HepG2 (cell line): Measurements from ENCODE around the gene DRC3. TPM values are rescaled to one million over a fixed set of nuclear protein-coding genes. Genes with fewer than 3 reads are reported as not detected.

ENCODE experiments used
- ATAC-seq: fragments of 200-7000 bp; cut with Tn5 transposase; 3 replicates; pipeline ENCODE4 v1.9.1; 2020; ENCODE audit warnings: mild to moderate bottlenecking, moderate library complexity
- BruUV-seq: library from RNA; stranded (reverse); fragments of 400-500 nt; replicated peaks from 2 replicates; lab custom pipeline; 2021; lab: Mats Ljungman, UMichigan
- CTCF ChIA-PET: fragments of 300-600 bp; formaldehyde crosslinking; extraction: SDS; loops from one replicate; lab custom pipeline; 2021; ENCODE audit warnings: low total read pairs, inconsistent platforms, low intra/inter-chr PET ratio; lab: Yijun Ruan, JAX
- POLR2A ChIA-PET: fragments of 350-600 bp; sonication (Branson Sonifier 250); formaldehyde crosslinking; loops from one replicate; lab custom pipeline; 2020; ENCODE audit warnings: antibody characterized with exemption, inconsistent platforms; lab: Yijun Ruan, JAX
- DNase-seq: peaks from one replicate; pipeline ENCODE4 v3.0.0-alpha.2; 2015; ENCODE audit warnings: low spot score
- FAIRE-seq: peaks from 3 replicates; lab custom pipeline; 2011; peaks lifted over from hg19 to GRCh38; lab: Jason Lieb, UNC
- H2AFZ ChIP-seq: one replicate; pipeline ENCODE4 v1.6.1; 2011; ENCODE audit warnings: low read length, inconsistent platforms
- H3K27ac ChIP-seq: fragments of 300-600 bp; 3 replicates; pipeline ENCODE4 v1.8.0; 2011; ENCODE audit warnings: mixed run types, mild to moderate bottlenecking, mixed read lengths, low read length, inconsistent platforms; ENCODE audit not compliant: insufficient read depth; ENCODE audit errors: extremely low read length
- H3K27me3 ChIP-seq, 2 experiments: fragments of 200-600 bp in 1 of 2; 2 replicates in 1 of 2; 3 replicates in 1 of 2; pipeline versions ENCODE4 v1.6.0 to v1.8.0; 2011; ENCODE audit warnings: low read length in 2 of 2, mild to moderate bottlenecking in 2 of 2, moderate library complexity in 2 of 2, inconsistent platforms in 1 of 2; ENCODE audit not compliant: insufficient read depth in 2 of 2, control insufficient read depth in 1 of 2
- H3K36me3 ChIP-seq, 2 experiments: fragments of 200-600 bp in 1 of 2; replicated peaks in 1 of 2; 2 replicates in 1 of 2; 3 replicates in 1 of 2; pipeline versions ENCODE4 v1.5.1 to v1.8.0; 2011; ENCODE audit warnings: low read length in 2 of 2, inconsistent platforms in 1 of 2; ENCODE audit not compliant: insufficient read depth in 2 of 2, control insufficient read depth in 1 of 2
- H3K4me1 ChIP-seq: 2 replicates; pipeline ENCODE4 v1.5.1; 2012; ENCODE audit warnings: low read length, inconsistent platforms; ENCODE audit not compliant: insufficient read depth
- H3K4me2 ChIP-seq: 2 replicates; pipeline ENCODE4 v1.6.0; 2011; ENCODE audit warnings: low read depth, low read length, inconsistent platforms
- H3K4me3 ChIP-seq, 3 experiments: fragments of 200-600 bp in 1 of 3; sonication (generic), shearing (Covaris generic) in 1 of 3; replicated peaks in 1 of 3; 2 replicates each; pipeline ENCODE4 v1.5.1; 2011 to 2016; ENCODE audit warnings: low read length in 3 of 3, inconsistent platforms in 2 of 3, low read depth in 2 of 3, mild to moderate bottlenecking in 2 of 3, control low read depth in 1 of 3, mixed read lengths in 1 of 3; ENCODE audit not compliant: insufficient read depth in 1 of 3
- H3K79me2 ChIP-seq: one replicate; pipeline ENCODE4 v1.6.1; 2011; ENCODE audit warnings: low read length, inconsistent platforms; ENCODE audit not compliant: insufficient read depth
- H3K9ac ChIP-seq: 2 replicates; pipeline ENCODE4 v1.6.0; 2011; ENCODE audit warnings: mild to moderate bottlenecking, low read depth, low read length, inconsistent platforms; ENCODE audit not compliant: insufficient read depth
- H3K9me3 ChIP-seq: 2 replicates; pipeline ENCODE4 v1.5.1; 2012; ENCODE audit warnings: mild to moderate bottlenecking, low read length
- H4K20me1 ChIP-seq: 2 replicates; pipeline ENCODE4 v1.6.0; 2011; ENCODE audit warnings: inconsistent platforms, mild to moderate bottlenecking, low read length, moderate library complexity; ENCODE audit not compliant: insufficient read depth
- ARNT2 ChIP-seq: sonication (generic); formaldehyde crosslinking; IDR thresholded peaks from 2 replicates; pipeline ENCODE4 v1.8.0; 2022; ENCODE audit warnings: mild to moderate bottlenecking, low read depth, missing genetic modification reagents, moderate library complexity
- ATF5 ChIP-seq: sonication (generic); formaldehyde crosslinking; IDR thresholded peaks from 2 replicates; pipeline ENCODE4 v1.4.0; 2020; ENCODE audit warnings: mild to moderate bottlenecking, low read depth, missing genetic modification reagents
- FOXA1 ChIP-seq, 2 experiments: fragments of 450-650 bp in 1 of 2; sonication (generic) in 1 of 2; formaldehyde crosslinking in 1 of 2; IDR thresholded peaks; 2 replicates each; pipeline versions ENCODE4 v1.4.0 to v1.6.1; 2016 to 2020; ENCODE audit warnings: missing genetic modification reagents in 1 of 2
- GTF3A ChIP-seq: sonication (generic); formaldehyde crosslinking; conservative IDR thresholded peaks from 2 replicates; pipeline ENCODE4 v1.4.0; 2020; ENCODE audit warnings: mild to moderate bottlenecking, missing genetic modification reagents
- KLF13 ChIP-seq: sonication (generic); formaldehyde crosslinking; IDR thresholded peaks from 2 replicates; pipeline ENCODE4 v1.4.0; 2020; ENCODE audit warnings: mild to moderate bottlenecking, missing genetic modification reagents
- LBX2 ChIP-seq: sonication (generic); formaldehyde crosslinking; IDR thresholded peaks from 2 replicates; pipeline ENCODE4 v1.5.0; 2020; ENCODE audit warnings: missing genetic modification reagents, mild to moderate bottlenecking, borderline replicate concordance
- PCBP1 ChIP-seq: fragments of 200-400 bp; formaldehyde crosslinking; IDR thresholded peaks from 2 replicates; pipeline ENCODE4 v1.6.1; 2017; ENCODE audit warnings: mild to moderate bottlenecking, low read depth, low read length, borderline replicate concordance
- POGZ ChIP-seq: sonication (generic); formaldehyde crosslinking; IDR thresholded peaks from 2 replicates; pipeline ENCODE4 v1.4.0; 2020; ENCODE audit warnings: mild to moderate bottlenecking, missing genetic modification reagents
- RFX5 ChIP-seq: IDR thresholded peaks from 2 replicates; pipeline ENCODE4 v1.6.1; 2011; ENCODE audit warnings: low read depth, low read length, improper control_type of control experiment
- SALL2 ChIP-seq: sonication (generic); formaldehyde crosslinking; IDR thresholded peaks from 2 replicates; pipeline ENCODE4 v1.8.1; 2023; ENCODE audit warnings: mild to moderate bottlenecking, missing genetic modification reagents, inconsistent platforms
- SMAD3 ChIP-seq: sonication (generic); formaldehyde crosslinking; IDR thresholded peaks from 2 replicates; pipeline ENCODE4 v1.4.0; 2020; ENCODE audit warnings: missing genetic modification reagents
- SNAI1 ChIP-seq: sonication (generic); formaldehyde crosslinking; IDR thresholded peaks from 2 replicates; pipeline ENCODE4 v1.5.0; 2020; ENCODE audit warnings: mild to moderate bottlenecking, missing genetic modification reagents, borderline replicate concordance
- TBL1XR1 ChIP-seq: fragments of 150-350 bp; IDR thresholded peaks from 2 replicates; pipeline ENCODE4 v1.6.1; 2014; ENCODE audit warnings: borderline replicate concordance, low read length; ENCODE audit not compliant: partially characterized antibody
- ZNF253 ChIP-seq: sonication (generic); formaldehyde crosslinking; IDR thresholded peaks from 2 replicates; pipeline ENCODE4 v1.8.0; 2022; ENCODE audit warnings: mild to moderate bottlenecking, missing genetic modification reagents, borderline replicate concordance
- ZNF280D ChIP-seq: sonication (generic); formaldehyde crosslinking; IDR thresholded peaks from 2 replicates; pipeline ENCODE4 v1.5.1; 2020; ENCODE audit warnings: mild to moderate bottlenecking, missing genetic modification reagents
- ZNF317 ChIP-seq: sonication (generic); formaldehyde crosslinking; IDR thresholded peaks from 2 replicates; pipeline ENCODE4 v1.5.0; 2020; ENCODE audit warnings: mild to moderate bottlenecking, missing genetic modification reagents
- ZNF367 ChIP-seq: sonication (generic); formaldehyde crosslinking; IDR thresholded peaks from 2 replicates; pipeline ENCODE4 v1.4.0; 2020; ENCODE audit warnings: missing genetic modification reagents, borderline replicate concordance
- ZZZ3 ChIP-seq: sonication (generic); formaldehyde crosslinking; IDR thresholded peaks from 2 replicates; pipeline ENCODE4 v1.4.0; 2020; ENCODE audit warnings: missing genetic modification reagents, mild to moderate bottlenecking, borderline replicate concordance
- WGBS: methylation state at CpG from one replicate; pipeline ENCODE4 v1.1.6; 2017; ENCODE audit warnings: low lambda C conversion rate; 5-methylcytosine and 5-hydroxymethylcytosine counted together
- in situ Hi-C: cut with HindIII; loops from 2 replicates; pipeline ENCODE4 v1.10.0; 2017; ENCODE audit warnings: low pct_unique_long_range_greater_than_20kb; ENCODE audit not compliant: extremely low pct_ligation_motif_present
- intact Hi-C: fragments of 100-400 bp; cut with micrococcal nuclease; formaldehyde crosslinking; loops from one replicate; pipeline ENCODE4 v1.10.0; 2022; ENCODE audit not compliant: unreplicated experiment
- polyA plus RNA-seq, 8 experiments: library from polyadenylated mRNA; depleted of rRNA in 3 of 8; stranded (reverse) in 7 of 8; unstranded in 1 of 8; fragments of >200 nt; fragmentation: Illumina TruSeq in 4 of 8; extraction: Trizol in 4 of 8; gene quantifications; 2 replicates each; pipeline versions ENCODE4 v1.2.1 to v1.2.3, GENCODE V29; 2011 to 2016; ENCODE audit warnings: low read depth in 4 of 8, missing spikeins in 1 of 8, mixed read lengths in 1 of 8; ENCODE audit not compliant: insufficient read depth in 1 of 8
- total RNA-seq, 5 experiments: library from RNA; depleted of rRNA; stranded (reverse); fragments of >200 nt; fragmentation: Illumina TruSeq; extraction: Trizol; gene quantifications; 2 replicates each; pipeline ENCODE4 v1.2.3, GENCODE V29; 2016; ENCODE audit warnings: low read depth in 1 of 5

Gene DRC3
- total and polyA plus RNA-seq, 2 of the 13 experiments (the other 11 are each of a cell fraction or from before 2014, with no cell fraction given), result 0.53 to 0.87 TPM

- TF ChIP-seq ZNF280D (CRISPR knock-in tag) (no peak), PCBP1 (no peak), ARNT2 (no peak), LBX2 (CRISPR knock-in tag) (no peak), TBL1XR1 (no peak), GTF3A (CRISPR knock-in tag) (no peak)
Measured at GRCh38 chr17:17982801-17983200, 10.1 kb downstream of the DRC3 start (continued).

- Histone ChIP-seq H3K9me3 (no peaks in the 10 kb centered on the region), H3K4me3 (peak overlapping the region in 1 of 3 experiments; percentile 30; a peak in 1 of 6 replicates), H3K27ac (no peak overlapping the region), H3K4me2 (peak overlapping the region; percentile 81), H3K4me1 (peaks cover 17% of the 10 kb centered on the region), H3K9ac (no peak overlapping the region; the same call in 1 of the 2 replicates), H3K79me2 (no peaks in the 10 kb centered on the region), H2AFZ (peak overlapping the region; percentile 80), H3K27me3 (peaks cover 0 to 14% of the 10 kb centered on the region in 2 experiments; a peak in 3 of 5 replicates), H4K20me1 (no peaks in the 10 kb centered on the region), H3K36me3 (no peaks in the 10 kb centered on the region)
- 5% methylated on average over 5 of the region's 6 CpGs for WGBS
- in situ Hi-C loops, result no loop called here
- BruUV-seq, result no TSS peak
- ChIA-PET CTCF (no interaction called here), POLR2A (interaction anchor here (2.1 kb wide), 1 partner anchor 11 kb away, joined by 13 read pairs; the partner anchor contains the start of genes DRC3 and TOM1L2)
- ATAC-seq (peak; percentile 67), FAIRE-seq (no peak), DNase-seq (no peak)
- intact Hi-C loops, result no loop called here
- TF ChIP-seq ATF5 (CRISPR knock-in tag), result no peak
- TF ChIP-seq ZNF253 (CRISPR knock-in tag), result no peak
- TF ChIP-seq SNAI1 (CRISPR knock-in tag), result no peak
- TF ChIP-seq POGZ (CRISPR knock-in tag), result 0 out of 2 replicates have a peak, but pooled peaks have one; percentile 16
- TF ChIP-seq ZNF317 (CRISPR knock-in tag), result peak; percentile 96
- no peak for TF ChIP-seq RFX5
- no peak for TF ChIP-seq SMAD3
- no peak for TF ChIP-seq FOXA1 (IDR thresholded peaks at IDR 0.05)
- TF ChIP-seq FOXA1 (CRISPR knock-in tag; IDR thresholded peaks at IDR 0.05), result no peak
- no peak for TF ChIP-seq ZNF367 (CRISPR knock-in tag)
- no peak for TF ChIP-seq SALL2
- TF ChIP-seq KLF13, result no peak
- no peak for TF ChIP-seq ZZZ3 (CRISPR knock-in tag)
Measured at GRCh38 chr17:17983376-17983775, 10.7 kb downstream of the DRC3 start.
